GM18873 (cell line): ENCODE measurements around the gene MPP3.

ENCODE experiments used
- ATAC-seq: cut with Tn5 transposase; IDR thresholded peaks from one replicate; pipeline ENCODE4 v1.9.1; 2021; ENCODE audit warnings: mild to moderate bottlenecking, moderate library complexity, moderate number of reproducible peaks; ENCODE audit not compliant: unreplicated experiment, low FRiP score

MPP3 gene

DNA sequence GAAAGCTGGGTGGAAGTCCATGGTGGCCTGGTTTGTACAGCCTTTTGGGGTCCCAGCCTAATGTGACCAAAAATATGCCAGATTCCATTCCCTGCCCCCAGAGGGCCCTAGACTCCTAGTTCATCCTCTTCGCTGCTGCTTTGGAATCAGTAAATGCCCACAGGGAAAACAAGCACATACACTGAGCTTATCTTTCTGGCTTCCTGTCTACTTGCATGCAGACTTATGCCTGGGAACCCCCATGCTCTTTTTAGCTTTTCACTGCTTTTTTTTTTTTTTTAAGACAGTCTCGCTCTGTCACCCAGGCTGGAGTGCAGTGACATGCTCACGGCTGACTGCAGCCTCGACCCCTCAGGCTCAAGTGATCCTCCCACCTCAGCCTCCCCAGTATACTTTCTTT lies 7.9 kb upstream of the MPP3 start:
- no peak for ATAC-seq

DNA sequence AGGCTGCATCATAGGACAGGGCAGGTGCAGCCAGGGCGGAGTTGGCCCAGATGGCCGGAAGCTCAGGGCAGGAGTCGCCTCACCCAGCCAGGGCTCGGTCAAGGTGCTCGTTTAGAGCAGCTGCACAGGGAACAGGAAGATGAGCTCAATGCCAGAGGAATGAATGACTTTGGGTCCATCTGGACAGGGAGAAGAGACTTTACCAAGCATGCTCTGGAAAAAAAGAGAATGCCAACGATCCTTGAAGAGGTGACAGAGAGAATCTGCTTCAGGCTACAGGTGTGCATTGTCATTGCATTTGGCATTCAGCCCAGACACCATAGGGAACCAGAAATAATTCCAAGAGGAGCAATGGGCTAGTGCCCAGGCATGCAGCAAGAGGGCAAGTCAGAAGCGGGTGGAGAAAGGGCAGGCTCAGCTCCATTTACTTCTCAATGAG lies 6.7 kb upstream of the MPP3 start:
- ATAC-seq = no peak

DNA sequence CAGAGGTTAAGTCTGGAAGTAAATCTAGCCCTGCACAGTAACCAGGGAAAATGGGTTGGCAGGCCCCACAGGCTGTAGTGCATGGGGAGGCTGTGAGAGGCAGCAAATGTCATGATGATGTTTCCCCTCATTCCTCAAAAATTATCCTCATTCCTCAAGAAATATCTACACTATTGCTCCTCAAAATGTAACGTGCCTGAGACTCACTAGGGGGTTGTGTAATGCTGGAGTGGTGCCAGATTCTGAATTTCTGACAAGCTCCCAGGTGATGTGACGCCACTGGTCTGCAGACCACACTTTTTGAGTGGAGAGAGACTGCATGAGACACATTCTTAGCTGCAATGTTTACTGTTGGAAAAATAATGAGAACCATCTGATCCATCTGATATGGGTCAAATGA lies 1.2 kb upstream of the MPP3 start:
- no peak for ATAC-seq

DNA sequence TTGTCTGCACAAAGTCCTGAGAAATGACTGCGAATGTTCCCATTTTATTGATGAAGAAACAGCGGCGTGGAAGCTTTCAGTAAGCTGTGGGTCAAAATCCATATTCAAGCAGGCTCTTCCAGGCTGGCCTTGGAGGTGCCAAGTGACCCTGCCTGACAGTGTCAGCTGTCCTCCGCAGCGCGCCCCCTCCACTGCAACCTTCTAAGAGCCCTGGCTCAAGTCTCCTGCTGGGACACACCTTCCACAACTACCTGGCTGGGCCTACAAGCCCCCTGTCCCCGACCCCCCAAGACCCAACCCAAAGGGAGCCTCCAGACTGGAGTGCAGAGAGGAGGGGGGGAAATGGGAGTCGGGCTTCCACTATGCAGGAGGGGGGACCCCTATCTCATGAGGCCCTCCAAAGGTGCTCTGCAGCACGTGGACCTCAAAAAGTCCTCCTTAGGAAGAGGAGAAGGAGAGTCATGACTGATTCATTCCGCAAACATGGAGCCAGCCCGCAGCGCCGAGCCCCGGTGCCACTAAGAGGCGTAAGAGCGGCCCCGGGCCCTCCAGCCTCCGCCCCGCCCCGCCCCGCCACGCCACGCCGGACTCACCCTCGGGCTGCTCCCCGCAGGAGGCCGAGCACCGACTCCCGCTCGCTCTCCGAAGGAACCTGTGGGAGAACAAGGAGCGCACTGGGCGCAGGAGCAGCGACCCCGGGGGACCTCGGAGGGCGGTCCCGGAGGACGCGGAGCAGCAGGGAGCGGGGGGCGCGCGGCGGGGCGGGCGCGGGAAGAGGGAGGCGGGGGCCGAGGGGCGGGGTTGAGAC lies 574 bp downstream of the MPP3 start:
- ATAC-seq = no peak

DNA sequence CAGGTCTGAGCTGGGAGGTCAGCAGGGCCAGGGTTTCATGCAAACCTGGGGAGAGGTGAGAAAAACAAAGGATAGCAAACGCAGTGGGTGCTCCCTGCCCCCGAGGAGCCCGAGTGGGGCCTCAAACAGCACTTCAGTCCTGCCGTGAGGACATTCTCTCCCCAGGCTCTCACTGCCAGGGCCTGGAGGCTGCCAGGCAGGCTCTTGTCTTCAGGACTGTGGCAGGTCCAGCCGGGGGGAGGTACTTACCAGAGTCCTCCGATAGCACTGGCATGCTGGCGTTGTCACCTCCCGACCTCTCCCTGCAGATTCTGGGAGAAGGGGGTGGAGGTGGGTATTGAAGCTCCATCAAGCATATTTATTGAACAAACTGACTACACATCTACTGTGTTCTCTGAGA lies 1.3 kb downstream of the MPP3 start:
- no peak for ATAC-seq

DNA sequence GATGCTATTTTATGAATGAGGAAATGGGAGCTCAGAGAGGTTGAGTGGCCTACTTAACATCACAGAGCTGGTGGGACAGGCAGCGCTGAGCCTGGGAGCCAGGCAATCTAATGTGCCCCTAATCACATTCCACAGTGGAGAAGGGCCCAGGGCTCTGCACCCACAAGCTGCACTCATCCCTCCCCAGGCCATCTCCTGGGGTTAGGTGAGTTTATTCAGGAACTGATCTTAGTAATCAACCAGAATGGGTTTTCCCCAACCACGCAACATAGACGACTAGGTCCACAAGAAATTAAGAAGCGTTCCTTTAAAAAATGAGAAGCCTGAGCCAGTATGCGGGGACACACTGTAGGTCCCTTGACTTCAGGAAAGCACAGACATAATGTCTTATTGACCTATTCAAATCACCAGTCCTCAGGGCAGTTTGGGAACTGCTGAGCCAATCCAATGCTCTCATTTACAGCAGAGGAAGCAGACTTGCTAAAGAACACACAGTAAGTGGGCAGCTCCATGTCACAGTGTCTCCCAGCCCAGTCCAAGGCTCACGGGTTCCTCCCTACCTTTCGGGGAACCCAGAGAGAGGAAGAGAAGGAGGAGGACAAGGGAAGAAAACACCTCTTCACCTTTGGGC lies 2.3 kb downstream of the MPP3 start:
- no peak for ATAC-seq

DNA sequence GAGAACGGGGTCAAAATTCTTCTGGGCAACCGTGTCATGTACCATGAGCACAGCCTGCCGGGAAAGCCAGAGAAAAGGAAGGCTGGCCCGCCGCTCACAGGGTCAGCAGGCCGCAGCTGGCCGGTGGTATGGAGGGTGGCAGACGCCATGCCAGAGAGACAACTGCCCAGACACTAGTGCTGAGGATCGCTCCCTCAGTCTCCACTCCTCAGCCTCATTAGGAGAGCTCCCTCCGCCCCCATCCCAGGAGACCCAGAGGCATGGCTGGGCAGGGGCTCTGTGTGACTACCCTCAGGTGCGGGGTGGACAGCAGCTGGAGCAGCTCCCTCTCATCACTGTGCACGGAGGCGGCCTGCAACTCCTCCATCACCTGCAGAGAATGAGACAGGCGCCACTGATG lies 3.2 kb downstream of the MPP3 start:
- no peak for ATAC-seq

DNA sequence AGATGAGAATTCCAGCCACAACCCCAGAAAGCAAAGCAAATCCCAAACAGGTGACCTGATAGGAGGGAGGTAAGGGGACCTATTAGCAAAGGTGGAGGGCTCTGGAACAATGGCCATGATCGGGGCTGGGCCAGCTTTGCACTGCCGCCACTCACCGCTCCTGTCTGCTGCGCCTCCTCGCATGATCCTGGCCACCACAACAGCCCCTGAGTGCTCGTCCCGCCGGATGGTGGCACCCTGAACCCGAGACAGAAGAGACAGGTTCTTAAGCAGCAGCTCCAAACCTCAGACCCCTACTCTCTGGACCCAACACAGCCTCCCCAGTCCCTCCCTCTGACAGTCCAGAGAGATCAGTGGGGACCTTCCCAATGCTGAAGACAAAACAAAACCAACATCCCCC lies 5.3 kb downstream of the MPP3 start:
- no peak for ATAC-seq

DNA sequence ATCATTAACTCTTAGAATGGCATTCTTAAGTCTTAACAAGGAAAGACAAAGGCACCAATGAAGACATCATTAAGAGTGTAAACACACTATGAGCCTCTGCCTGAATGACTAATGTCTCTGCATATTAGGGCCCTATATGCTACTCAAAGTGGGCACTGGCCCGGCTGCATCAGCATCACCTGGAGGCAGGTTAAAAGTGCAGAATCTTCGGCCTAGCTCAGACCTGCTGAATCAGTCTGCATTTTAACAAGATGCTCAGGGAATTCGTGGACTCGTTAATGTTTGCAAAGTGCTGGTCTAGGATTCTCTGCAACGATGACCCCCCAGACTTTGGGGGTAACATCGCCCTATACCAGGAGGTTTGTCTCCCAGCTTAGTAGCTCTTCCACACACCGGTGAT lies 6.7 kb downstream of the MPP3 start:
- no peak for ATAC-seq

DNA sequence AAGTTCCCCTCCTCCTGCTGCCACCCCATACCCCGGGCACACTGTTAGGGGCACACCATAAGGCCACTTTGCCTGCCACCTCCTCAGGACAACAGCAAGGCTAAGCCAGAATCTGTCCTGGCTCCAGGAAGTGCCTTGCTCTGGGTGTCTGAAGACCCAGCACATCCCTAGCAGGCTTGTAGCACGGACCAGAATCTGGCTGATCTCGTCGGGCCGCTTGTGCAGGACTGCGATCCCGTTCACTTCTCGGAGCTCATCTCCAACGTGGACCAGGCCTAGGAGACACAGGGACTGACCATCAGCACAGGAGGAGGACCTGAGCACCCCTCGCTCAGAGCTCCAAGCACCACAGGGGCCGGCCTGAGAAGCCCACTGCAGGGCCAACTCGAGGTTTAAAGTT lies 7.4 kb downstream of the MPP3 start:
- ATAC-seq = no peak

DNA sequence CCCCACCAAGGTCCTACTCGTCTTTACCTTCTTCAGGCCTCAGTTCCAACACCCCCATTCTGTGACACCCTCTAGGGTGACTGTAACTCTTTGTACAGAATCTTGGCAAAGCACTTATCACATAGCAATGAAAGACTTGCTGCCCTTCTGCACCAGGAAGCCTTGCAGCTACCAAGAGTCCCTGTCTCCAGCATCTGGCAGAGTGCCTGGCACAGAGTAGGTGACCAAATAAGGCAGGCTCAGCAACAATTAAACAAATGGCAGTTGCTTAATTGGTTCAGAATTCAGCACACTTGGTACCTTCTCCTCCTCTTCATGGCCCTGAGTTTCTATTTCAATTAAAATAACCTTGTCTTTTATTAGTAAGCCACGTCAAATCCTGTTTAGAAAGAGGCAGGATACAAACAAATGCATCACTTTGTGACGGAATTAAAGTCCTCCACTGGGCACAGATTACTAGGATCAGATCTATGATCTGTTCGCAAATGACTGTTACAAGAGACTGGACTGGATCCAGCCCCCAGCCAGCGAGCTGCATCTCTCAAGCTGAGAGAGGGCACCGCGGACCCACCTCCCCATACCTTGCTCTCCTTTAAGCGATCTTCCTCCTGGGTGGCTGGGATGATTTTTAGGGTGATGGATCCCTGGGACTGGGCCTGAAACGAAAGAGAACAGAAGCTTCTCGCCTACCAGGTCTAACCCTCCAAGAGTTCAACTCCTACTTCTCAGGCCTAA lies 9.4 kb downstream of the MPP3 start:
- no peak for ATAC-seq

DNA sequence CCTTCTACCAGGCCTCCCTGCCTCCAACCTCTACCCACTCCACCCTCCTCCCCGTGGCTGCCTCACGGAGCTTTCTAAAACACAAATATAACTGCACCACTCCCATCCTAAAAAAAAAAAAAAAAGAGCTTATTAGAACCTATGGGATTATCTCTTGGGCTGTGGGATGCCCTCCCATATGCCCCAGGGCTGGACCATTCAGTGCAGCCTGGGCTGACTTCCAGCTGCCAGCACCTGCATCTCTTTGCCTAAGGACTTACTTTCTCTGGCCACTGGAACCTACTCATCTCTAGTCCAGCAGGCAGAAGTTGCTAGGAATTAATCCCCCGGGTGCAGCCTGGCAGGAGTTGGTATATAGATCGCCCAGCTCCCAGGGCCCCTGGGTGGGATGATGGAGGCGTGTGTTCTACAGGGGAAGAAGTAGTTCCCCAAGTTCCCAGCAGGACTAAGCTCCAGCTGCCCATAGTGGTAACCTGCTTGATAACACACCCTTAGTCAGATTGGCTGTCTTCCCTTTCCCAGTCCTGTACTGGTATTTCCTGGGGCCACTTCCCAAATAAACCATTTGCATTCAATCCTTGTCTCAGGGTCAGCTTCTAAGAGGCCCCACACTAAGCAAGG lies 10.3 kb downstream of the MPP3 start:
- no peak for ATAC-seq

DNA sequence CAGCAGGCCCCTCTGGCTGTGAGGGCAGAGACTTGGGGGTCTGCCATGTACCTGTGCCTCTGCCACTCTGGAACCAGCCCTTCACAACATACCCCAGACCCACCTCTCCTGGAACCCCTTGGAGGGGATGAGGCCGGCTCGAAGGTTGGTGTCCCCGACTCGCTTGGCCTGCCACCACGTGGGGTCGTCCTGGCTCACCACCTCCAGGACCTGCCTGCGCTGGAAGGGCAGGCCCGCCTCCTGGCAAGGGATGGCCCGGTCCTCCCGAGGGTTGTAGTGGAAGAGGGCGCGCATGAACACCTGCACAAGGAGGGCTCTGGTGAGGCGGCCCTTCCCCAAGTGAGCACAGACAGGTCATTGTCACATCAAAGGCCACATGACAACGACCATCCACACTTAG lies 12.2 kb downstream of the MPP3 start:
- ATAC-seq = no peak

DNA sequence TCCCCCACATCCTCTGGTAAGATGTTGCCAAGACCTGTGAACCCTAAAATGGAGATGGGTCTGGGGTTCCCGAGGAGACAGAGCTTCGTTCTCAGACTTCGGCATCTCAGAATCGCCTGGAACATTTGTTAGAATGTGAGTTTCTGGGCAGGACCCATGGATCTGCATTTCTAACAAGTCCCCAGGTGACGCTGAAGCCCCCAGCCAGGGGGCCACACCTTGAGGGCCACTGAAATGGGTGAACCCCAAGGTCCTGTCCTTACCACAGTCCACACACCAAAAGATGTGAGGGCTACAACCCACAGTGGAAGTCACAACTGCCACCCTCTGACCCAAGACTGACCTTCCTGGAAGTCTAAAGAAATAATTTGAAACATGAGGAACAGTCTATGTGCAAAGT lies 14.0 kb downstream of the MPP3 start:
- ATAC-seq = no peak

DNA sequence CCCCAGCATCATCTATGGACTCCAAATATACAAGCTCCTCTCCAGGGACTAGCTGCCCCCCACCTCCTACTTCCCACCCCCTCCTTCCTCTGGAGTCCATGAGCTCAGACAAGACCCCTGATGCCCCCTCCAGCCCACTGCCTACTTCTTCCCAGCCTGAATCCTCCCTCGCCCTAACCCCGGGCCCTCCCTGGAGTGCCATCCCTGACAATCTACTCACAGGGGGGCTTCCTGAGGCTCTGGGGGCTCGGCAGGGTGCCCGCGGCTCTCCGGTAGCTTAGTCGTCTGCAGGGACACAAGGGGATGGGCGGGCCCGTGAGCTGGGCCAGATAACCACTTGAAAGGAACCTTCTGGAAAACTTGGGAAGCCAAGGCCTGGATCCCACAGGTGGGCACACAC lies 15.1 kb downstream of the MPP3 start:
- ATAC-seq = no peak

DNA sequence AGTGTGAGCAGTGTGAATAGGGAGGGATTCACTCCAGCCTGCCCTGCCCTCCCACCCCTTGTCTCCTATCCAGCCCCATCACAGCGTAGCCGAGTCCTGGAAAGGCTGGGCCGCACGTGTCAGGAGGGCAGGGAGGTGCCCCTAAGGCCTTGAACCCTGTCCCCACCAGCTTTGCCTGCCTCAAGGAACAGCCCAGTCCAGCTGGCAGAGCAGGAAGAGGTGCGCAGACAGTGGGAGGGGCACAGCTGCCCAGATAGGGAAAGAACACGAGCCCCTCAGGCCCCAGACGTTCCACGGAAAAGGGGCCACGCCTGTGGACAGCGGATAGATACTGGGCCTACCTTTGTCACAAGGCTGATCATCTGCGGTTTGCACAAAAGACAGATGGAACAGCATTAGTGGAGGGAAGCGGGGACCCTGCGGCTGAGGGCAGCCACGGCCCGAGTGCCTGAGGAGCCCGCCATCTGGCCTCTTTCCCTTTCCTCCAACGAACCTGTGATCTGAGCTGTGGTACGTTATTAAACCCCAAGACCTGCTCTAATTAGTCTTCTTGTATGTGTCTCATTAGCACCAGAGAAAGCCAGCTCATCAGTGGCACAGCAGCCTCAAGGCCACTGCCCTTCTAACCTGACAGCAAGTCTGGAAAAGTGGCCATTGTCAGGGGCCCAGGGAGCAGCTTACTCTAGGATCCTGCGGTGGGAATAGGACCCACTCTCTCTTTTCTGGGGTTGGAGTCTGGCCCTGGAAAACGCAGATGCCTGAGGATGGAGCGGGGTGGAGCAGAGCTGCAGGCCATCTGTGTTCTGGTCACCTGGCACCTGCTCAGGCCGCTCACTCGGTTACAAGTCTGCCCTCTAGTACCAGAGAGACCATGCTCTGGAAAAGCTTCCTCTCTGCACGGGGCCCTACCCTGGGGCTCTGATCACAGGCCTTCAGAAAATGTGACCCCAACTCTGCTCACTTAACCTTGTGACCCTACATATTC lies 16.3 kb downstream of the MPP3 start:
- ATAC-seq = no peak

DNA sequence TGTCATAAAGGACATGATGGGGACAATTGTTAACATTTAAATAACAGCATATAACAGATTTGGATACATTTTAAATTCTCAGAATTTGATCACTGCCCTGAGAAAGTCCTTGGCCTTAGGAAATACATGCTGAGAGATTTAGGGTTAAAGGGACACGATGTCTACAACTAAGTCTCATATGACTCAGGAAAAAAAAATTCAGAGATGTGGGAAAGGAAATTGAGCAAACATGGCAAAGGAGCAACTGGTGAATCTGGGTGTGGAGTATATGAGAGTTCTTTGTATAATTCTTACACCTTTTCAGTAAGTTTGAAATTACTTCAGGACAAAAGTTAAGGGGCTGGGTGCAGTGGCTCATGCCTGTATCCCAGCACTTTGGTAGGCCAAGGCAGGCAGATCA lies 18.2 kb downstream of the MPP3 start:
- ATAC-seq = no peak

DNA sequence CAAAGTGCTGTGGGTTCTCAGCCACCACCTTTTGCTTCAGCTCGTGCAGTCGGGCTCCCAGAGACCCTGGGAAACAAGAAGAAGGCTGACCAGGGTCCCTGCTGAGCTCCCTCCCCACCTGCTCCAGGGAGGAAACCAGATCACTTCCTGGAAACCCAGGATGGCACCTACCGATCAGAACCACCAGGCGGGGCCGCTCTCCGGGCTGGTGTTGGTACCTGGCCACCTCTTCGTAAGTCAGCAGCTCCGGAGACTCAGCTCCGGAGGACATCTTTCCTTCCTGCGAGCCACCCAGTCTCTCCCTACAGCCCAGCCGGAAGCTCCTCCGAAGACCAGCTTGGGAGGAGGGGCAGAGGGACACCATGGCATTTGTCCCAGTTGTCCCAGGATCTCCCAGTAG lies 18.9 kb downstream of the MPP3 start:
- no peak for ATAC-seq

DNA sequence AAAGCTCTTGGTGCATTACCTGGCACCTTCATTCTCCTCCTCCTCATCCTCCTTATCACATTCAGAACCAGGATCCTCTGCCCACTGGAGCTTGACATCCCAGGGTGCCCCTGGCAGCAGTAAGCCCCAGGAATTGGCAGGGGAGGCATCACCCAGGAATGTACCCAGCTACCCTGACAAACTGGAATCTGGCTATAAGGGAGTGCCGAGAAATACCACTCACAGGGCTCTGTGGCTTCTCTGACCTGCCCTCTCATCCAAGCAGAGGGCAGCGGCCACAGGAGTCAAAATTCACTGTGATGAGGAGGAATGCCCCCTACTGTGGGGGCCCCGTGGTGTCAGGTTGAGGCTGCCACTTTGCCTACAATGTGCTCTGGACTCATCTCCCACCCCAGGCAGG lies 19.6 kb downstream of the MPP3 start:
- no peak for ATAC-seq
